ENCODE results near the gene XRCC6. TPM values are rescaled to one million over a fixed set of nuclear protein-coding genes. Genes with fewer than 3 reads are reported as not detected.

XRCC6 gene
- total RNA-seq, 1 experiment from 2014 or later, result 588 TPM

- DNase-seq (ENCODE audit: low read depth, low spot score) (no peak), ATAC-seq (no peak)
- H2AFZ ChIP-seq (ENCODE audit: low read depth, low read length, poor library complexity, severe bottlenecking), result no peak overlapping the region
- no peak overlapping the region for H3K9ac ChIP-seq (ENCODE audit: low read length)
- ChIA-PET CTCF (no interaction called here), RAD21 (ENCODE audit: low non-redundant PET in 1 of 2, low total read pairs in 2 of 2, uncharacterized antibody in 2 of 2, unreplicated experiment in 2 of 2) (no interaction called here), POLR2A (interaction anchor here (0.6 kb wide), 1 partner anchor 713 kb away, joined by 3 read pairs; the partner anchor contains the start of gene RBX1)
- BruUV-seq (replicated peaks), result no TSS peak
- H3K9me2 ChIP-seq (ENCODE audit: insufficient read depth), result no peaks in the 10 kb centered on the region
- no peaks in the 10 kb centered on the region for H3K9me3 ChIP-seq (ENCODE audit: control insufficient read depth in 1 of 2, insufficient read depth in 1 of 2, low read depth in 1 of 2, low read length in 2 of 2)
- intact Hi-C loops (cut with micrococcal nuclease), result no loop called here
- H4K20me1 ChIP-seq (ENCODE audit: insufficient read depth), result peaks cover 4% of the 10 kb centered on the region; the same call in 1 of the 2 replicates
- H3K79me2 ChIP-seq (ENCODE audit: insufficient read depth, low read length), result peaks cover 22% of the 10 kb centered on the region
- TF ChIP-seq TCF7L2 (IDR thresholded peaks at IDR 0.05; ENCODE audit: borderline replicate concordance, extremely low read depth, insufficient read depth, insufficient read length), result no peak
- TF ChIP-seq FOSL1 (IDR thresholded peaks at IDR 0.05; ENCODE audit: low read depth), result no peak
- TF ChIP-seq ZFX (IDR thresholded peaks at IDR 0.05), result no peak
- TF ChIP-seq SRF (IDR thresholded peaks at IDR 0.05; ENCODE audit: low read depth), result no peak
- TF ChIP-seq EGR1 (IDR thresholded peaks at IDR 0.05; ENCODE audit: low read depth), result no peak
- no peak for TF ChIP-seq SIN3A (IDR thresholded peaks at IDR 0.05; ENCODE audit: low read depth)
- no peak; the same call in 1 of the 2 replicates for TF ChIP-seq POLR2AphosphoS5 (IDR thresholded peaks at IDR 0.05; ENCODE audit: low read depth, low read length)
- no peak for TF ChIP-seq SP1 (IDR thresholded peaks at IDR 0.05; ENCODE audit: low read depth)
- TF ChIP-seq RAD21 (IDR thresholded peaks at IDR 0.05; ENCODE audit: low read depth), result no peak
- no peak overlapping the region for H3K4me2 ChIP-seq (ENCODE audit: low read length)
- peak overlapping the region; percentile 19 for H3K27ac ChIP-seq (ENCODE audit: low read depth, low read length)
- H3K27me3 ChIP-seq (ENCODE audit: insufficient read depth, low read length), result no peaks in the 10 kb centered on the region
- peaks cover 31 to 51% of the 10 kb centered on the region in 2 experiments for H3K36me3 ChIP-seq (ENCODE audit: control insufficient read depth in 1 of 2, insufficient read depth in 2 of 2, low read length in 2 of 2)
- H3K4me1 ChIP-seq (ENCODE audit: control insufficient read depth in 1 of 2, insufficient read depth in 2 of 2, low read length in 2 of 2), result peaks cover 15 to 31% of the 10 kb centered on the region in 2 experiments
- no peak overlapping the region for H3K4me3 ChIP-seq (replicated peaks in 1 of 2; ENCODE audit: low read depth in 1 of 2, low read length in 2 of 2)
Observed at GRCh38 chr22:41664490-41664889, 43.4 kb downstream of the XRCC6 start.

GRCh38 chr22:41664951-41665350 is 43.9 kb downstream of the XRCC6 start:
- H3K9ac ChIP-seq (ENCODE audit: low read length), result no peak overlapping the region
- peak overlapping the region; percentile 11; the same call in 1 of the 2 replicates for H3K27ac ChIP-seq (ENCODE audit: low read depth, low read length)
- DNase-seq (ENCODE audit: low read depth, low spot score) (no peak), ATAC-seq (no peak)
- peaks cover 29 to 46% of the 10 kb centered on the region in 2 experiments for H3K36me3 ChIP-seq (ENCODE audit: control insufficient read depth in 1 of 2, insufficient read depth in 2 of 2, low read length in 2 of 2)
- TF ChIP-seq POLR2AphosphoS5 (IDR thresholded peaks at IDR 0.05; ENCODE audit: low read depth, low read length) (peak; percentile 5; the same call in 1 of the 2 replicates), JUND (IDR thresholded peaks at IDR 0.05) (no peak), ELF1 (IDR thresholded peaks at IDR 0.05; ENCODE audit: borderline replicate concordance, low read depth) (no peak)
- peaks cover 4% of the 10 kb centered on the region; the same call in 1 of the 2 replicates for H4K20me1 ChIP-seq (ENCODE audit: insufficient read depth)
- ChIA-PET POLR2A (no interaction called here), RAD21 (ENCODE audit: low non-redundant PET in 1 of 2, low total read pairs in 2 of 2, uncharacterized antibody in 2 of 2, unreplicated experiment in 2 of 2) (no interaction called here), CTCF (no interaction called here)
- H3K9me2 ChIP-seq (ENCODE audit: insufficient read depth), result no peaks in the 10 kb centered on the region
- no peak overlapping the region for H3K4me3 ChIP-seq (replicated peaks in 1 of 2; ENCODE audit: low read depth in 1 of 2, low read length in 2 of 2)
- no peak overlapping the region for H2AFZ ChIP-seq (ENCODE audit: low read depth, low read length, poor library complexity, severe bottlenecking)
- no peaks in the 10 kb centered on the region for H3K27me3 ChIP-seq (ENCODE audit: insufficient read depth, low read length)
- peaks cover 16 to 34% of the 10 kb centered on the region in 2 experiments for H3K4me1 ChIP-seq (ENCODE audit: control insufficient read depth in 1 of 2, insufficient read depth in 2 of 2, low read length in 2 of 2)
- no peak overlapping the region for H3K4me2 ChIP-seq (ENCODE audit: low read length)
- BruUV-seq (replicated peaks), result no TSS peak
- no peaks in the 10 kb centered on the region for H3K9me3 ChIP-seq (ENCODE audit: control insufficient read depth in 1 of 2, insufficient read depth in 1 of 2, low read depth in 1 of 2, low read length in 2 of 2)
- peaks cover 22% of the 10 kb centered on the region for H3K79me2 ChIP-seq (ENCODE audit: insufficient read depth, low read length)
- intact Hi-C loops (cut with micrococcal nuclease), result no loop called here
